ENCODE results near the gene CCDC124.
"Not testable (repeated sequence)": the region's sequence is repeated elsewhere in the genome, so short reads cannot be mapped to it uniquely, and the experiment has no call there.

CCDC124 gene

DNA sequence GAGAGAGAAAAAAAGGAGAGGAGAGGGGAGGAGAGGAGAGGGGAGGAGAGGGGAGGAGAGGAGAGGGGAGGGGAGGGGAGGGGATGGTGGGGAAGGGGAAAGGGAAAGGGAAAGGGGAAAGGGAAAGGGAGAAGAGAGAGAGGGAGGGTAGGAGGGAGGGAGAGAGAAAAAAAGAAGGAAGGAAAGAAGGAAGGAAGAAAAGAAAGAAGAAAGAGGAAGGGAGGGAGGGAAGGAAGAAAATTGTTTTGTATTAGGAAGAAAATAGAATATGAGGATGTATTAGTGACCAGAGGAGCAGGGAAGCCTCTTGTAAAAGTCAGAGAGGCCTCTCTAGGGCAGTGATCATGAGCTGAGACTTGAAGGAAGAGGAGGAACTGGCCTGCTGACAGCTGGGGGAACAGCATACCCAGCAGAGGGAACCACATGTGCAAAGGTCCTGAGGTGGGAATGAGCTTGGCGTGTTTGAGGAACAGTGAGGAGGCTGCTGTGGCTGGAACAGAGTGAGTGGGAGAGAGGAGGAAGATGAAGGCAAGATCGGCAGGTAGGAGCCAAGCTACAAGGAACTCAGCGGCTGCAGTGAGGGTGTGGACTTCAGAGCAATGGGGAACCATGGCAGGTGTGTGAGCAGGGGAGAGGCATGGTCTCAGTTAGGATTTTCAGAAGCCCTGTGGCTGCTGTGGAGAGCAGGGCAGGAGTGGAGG is 24.5 kb downstream of the CCDC124 start:
- no peak for FAIRE-seq

- no peak for FAIRE-seq
These were observed 25.1 kb downstream of the CCDC124 start for GRCh38 chr19:17957885-17958284.

- FAIRE-seq: no peak
These were observed 31.3 kb downstream of the CCDC124 start for GRCh38 chr19:17963936-17964691.

DNA sequence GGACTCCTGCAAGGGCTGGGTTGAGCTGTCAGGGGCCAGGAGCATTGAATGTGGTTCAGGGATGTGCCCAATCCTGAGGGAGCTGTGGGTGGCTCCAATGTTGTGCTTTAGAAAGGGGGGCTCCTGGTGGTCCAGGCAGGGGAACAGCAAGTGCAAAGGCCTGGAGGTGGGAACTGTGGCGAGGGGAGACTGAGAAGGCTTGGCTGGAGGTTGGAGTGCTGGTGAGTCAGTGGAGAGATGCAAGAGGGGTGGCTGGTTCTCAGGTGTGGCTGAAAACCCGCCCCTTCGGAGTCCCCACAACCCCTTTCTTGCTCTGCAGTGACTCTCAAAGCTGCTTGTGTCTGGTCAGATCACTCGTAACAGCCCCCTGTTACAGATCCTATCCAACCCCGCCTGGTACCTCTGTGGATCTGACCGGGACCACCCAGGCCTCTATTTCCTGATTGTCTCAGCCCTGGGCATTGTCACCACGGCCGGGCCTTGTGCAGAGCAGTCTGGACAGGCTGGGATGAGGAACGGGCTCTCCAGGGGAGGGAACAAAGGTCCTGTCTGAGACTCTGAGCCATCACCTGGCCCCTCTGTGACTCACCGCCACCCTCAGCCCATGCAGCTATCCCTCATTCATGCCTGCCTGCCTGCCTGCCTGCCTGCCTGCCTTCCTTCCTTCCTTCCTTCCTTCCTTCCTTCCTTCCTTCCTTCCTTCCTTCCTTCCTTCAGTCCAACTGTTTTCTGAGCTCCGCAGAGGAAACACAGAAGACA is 32.7 kb downstream of the CCDC124 start:
- FAIRE-seq: no peak

DNA sequence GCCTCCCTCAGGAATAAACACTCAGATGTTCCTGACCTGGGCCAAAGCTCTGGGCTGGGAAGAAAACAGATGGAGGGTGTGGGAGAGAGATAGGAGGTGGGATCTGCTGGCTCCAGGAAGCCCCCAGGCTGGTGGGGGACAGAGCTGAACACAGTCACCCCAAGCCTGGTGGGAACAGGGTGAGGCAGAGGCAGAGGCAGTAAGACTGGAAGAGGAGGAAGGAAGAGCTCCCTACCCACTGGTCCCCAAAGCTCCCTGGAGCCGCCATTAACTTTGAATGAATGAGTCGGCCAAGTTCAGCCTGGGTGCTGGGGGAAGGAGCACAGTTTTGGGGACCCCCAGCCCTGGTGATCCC is 33.3 kb downstream of the CCDC124 start:
- FAIRE-seq: no peak

DNA sequence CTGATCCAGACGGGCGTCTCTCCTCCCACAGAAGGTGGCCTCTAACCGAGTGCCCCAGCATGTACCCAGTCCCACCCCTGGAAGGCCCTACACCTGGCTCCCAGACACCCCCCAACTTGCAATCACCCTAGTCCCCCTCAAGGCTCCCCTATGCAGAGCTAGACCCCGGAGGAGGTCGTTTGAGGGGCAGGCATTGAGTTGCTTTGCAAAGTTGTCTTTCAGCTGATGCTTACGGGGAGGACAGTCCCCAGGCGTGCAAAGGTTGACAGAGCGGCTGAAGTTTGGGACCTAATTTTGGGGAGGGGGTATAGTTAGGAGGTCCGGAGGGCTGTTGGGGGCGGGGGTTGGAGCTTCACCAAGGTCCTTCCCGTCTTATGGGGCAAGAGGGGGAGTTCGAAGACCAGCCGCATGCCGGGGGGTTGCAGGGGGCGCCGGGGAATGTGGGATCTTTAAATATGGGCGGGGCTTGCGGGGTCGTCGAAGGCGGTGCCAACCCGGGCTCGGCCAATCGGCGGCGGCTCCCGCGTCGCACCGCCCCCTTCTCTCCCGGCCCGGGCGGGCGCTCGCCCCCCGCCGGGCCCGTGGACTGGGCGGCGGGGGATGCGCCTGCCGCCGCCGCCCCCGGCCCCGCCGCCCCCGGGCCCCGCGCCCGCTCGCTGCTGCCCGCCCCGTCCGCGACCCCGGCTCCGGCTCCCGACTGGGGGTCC is 33.9 kb downstream of the CCDC124 start, which contains the start of gene KCNN1:
TSS of gene KCNN1 (plus strand) at position 558 of the 707 bp plus-strand sequence. CDS start 6,782 bp downstream, outside the sequence.
- FAIRE-seq: no peak

GRCh38 chr19:17967257-17968051 is 34.6 kb downstream of the CCDC124 start:
- no peak for FAIRE-seq

- FAIRE-seq: no peak
These were observed 35.5 kb downstream of the CCDC124 start for GRCh38 chr19:17968362-17968761.

- no peak for FAIRE-seq
These were observed 36.4 kb downstream of the CCDC124 start for GRCh38 chr19:17969096-17969792.

DNA sequence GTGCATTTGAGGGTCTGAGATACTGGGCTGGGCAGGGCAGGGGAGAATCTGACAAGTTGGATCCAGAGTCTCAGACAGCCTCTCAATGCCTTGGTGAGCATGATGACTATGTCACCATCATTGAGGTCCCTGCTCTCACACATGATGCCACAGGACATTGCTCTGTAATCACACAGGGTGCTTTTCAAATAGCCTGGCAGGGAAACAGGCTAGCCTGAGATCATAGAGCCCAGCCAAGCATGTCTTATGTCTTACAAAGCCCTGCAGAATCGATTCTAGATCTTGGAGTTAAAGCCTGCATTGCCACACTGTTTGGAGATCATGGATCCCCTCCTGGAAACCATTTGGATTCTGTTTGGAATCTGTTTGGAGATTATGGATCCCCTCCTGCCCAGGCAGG is 39.4 kb downstream of the CCDC124 start:
- no peak for FAIRE-seq

DNA sequence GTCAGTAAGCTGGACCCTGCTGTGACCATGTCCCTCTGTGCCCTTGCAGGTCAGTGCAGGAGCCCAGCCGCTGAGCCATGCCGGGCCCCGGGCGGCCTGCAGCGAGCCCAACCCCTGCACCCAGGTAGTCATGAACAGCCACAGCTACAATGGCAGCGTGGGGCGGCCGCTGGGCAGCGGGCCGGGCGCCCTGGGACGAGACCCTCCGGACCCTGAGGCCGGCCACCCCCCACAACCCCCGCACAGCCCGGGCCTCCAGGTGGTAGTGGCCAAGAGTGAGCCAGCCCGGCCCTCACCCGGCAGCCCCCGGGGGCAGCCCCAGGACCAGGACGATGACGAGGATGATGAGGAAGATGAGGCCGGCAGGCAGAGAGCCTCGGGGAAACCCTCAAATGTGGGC is 40.9 kb downstream of the CCDC124 start:
- no peak for FAIRE-seq

DNA sequence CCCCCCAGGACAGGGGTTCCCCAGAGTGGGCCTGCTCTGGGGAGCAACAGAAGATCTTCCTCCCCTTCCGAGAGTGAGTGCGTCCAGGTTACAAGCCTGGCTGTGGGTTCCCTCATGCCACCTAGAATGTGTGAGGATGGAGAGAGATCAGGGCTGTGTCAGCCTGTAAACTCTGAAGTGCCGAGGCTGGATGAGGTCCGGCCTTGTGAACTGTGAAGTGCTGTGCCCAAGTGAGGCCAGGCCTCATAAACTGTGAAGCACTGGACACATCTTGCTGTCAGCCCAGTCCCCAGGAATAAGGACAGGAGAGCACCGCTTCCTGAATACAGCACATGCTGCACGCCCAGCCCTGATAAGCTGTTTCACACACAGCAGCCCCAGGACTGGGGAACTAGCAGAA is 41.7 kb downstream of the CCDC124 start:
- FAIRE-seq: no peak

DNA sequence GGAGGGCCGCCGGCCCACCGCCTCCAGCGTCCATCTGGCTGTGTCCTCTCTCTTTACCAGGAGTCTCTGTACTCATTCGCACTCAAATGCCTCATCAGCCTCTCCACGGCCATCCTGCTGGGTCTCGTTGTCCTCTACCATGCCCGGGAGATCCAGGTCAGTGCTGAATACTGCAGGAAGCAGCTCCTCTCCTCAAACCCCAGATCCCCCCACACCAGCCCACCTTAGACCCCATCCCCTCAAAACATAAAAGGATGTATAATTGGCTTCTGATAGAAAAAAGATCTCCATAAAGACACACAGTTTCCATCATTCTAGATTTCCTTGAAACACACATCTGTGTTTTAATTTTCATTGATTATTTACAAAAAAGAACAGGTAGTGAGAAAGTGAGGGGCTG is 42.2 kb downstream of the CCDC124 start:
- FAIRE-seq: no peak

DNA sequence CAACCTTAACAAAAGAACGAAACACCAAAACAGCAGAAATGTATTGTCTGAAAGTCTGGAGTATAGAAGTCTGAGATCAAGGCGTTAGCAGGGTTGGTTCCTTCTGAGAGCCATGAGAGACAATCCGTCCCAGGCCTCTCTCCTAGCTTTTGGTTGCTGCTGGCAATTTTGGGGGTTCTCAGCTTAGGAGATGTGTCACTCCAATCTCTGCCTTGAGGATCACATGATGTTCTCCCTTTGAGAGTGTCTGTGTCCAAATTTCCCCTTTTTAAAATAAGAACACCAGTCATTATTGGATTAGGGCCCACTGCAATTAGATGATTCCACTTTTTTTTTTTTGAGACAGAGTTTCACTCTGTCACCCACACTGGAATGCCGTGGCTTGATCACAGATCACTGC is 44.2 kb downstream of the CCDC124 start:
- no peak for FAIRE-seq

DNA sequence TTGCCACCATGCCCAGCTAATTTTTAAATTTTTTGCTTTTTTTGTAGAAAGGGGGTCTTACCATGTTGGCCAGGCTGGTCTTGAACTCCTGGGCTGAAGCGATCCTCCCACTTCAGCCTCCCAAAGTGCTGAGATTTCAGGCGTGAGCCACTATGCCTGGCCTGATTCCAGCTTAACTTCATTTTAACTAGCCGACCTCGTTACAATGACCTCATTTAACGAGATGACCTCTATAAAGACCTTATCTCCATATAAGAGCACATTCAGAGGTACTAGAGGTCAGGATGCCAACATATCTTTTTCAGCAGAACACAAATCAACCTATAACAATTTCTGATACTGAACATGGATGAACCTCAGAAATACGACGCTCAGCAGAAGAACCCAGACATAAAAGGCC is 44.7 kb downstream of the CCDC124 start:
- no peak for FAIRE-seq

DNA sequence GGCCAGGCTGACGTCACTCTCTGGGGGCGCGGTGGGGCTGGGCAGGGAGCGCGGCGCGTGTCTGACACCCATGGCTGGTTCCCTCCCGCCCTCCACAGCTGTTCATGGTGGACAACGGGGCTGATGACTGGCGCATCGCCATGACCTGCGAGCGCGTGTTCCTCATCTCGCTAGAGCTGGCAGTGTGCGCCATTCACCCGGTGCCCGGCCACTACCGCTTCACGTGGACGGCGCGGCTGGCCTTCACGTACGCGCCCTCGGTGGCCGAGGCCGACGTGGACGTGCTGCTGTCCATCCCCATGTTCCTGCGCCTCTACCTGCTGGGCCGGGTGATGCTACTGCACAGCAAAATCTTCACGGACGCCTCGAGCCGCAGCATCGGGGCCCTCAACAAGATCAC is 48.8 kb downstream of the CCDC124 start:
- no peak for FAIRE-seq

GRCh38 chr19:17982430-17982829 is 49.6 kb downstream of the CCDC124 start:
- FAIRE-seq: no peak

GRCh38 chr19:17985037-17985818 is 52.4 kb downstream of the CCDC124 start:
- no peak for FAIRE-seq

DNA sequence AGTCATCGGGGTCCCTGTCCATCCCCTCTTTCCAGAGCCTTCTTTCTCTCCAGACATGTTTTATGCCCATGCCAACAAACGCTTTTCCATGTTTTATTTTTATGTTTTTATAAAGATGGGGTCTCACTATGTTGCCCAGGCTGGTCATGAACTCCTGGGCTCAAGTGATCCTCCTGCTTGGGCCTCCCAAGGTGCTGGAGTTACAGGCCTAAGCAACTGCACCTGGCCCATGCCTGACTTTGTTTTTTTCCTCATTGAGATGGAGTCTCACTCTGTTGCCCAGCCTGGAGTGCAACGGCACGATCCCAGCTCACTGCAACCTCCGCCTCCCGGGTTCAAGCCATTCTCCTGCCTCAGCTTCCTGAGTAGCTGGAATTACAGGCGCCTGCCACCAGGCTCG is 53.8 kb downstream of the CCDC124 start:
- not testable (repeated sequence) for FAIRE-seq

- no peak for FAIRE-seq
These were observed 55.3 kb downstream of the CCDC124 start for GRCh38 chr19:17988161-17988560.

Measured in islet of Langerhans (tissue), 1 donor.